Stimulated activated CD8-positive, alpha-beta memory T cell treated with anti-CD3 and anti-CD28 coated beads, Interleukin-4, amount 100 ng/mL, for 24 hours (primary cell): ENCODE results near the gene MDM4.
"Not testable (repeated sequence)": the region's sequence is repeated elsewhere in the genome, so short reads cannot be mapped to it uniquely, and the experiment has no call there.

Experiments
- DNase-seq: peaks from one replicate; pipeline ENCODE4 v3.0.0-alpha.2; 2020; ENCODE audit warnings: low read depth

The MDM4 gene, protein sequence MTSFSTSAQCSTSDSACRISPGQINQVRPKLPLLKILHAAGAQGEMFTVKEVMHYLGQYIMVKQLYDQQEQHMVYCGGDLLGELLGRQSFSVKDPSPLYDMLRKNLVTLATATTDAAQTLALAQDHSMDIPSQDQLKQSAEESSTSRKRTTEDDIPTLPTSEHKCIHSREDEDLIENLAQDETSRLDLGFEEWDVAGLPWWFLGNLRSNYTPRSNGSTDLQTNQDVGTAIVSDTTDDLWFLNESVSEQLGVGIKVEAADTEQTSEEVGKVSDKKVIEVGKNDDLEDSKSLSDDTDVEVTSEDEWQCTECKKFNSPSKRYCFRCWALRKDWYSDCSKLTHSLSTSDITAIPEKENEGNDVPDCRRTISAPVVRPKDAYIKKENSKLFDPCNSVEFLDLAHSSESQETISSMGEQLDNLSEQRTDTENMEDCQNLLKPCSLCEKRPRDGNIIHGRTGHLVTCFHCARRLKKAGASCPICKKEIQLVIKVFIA

GRCh38 chr1:204516180-204516879, at the start of gene MDM4:
Gene MDM4, plus strand, starts transcription at chr1:204516406. Its CDS starts 9,113 bp downstream, at chr1:204525519.
- DNase-seq, result peak; percentile 92

DNA sequence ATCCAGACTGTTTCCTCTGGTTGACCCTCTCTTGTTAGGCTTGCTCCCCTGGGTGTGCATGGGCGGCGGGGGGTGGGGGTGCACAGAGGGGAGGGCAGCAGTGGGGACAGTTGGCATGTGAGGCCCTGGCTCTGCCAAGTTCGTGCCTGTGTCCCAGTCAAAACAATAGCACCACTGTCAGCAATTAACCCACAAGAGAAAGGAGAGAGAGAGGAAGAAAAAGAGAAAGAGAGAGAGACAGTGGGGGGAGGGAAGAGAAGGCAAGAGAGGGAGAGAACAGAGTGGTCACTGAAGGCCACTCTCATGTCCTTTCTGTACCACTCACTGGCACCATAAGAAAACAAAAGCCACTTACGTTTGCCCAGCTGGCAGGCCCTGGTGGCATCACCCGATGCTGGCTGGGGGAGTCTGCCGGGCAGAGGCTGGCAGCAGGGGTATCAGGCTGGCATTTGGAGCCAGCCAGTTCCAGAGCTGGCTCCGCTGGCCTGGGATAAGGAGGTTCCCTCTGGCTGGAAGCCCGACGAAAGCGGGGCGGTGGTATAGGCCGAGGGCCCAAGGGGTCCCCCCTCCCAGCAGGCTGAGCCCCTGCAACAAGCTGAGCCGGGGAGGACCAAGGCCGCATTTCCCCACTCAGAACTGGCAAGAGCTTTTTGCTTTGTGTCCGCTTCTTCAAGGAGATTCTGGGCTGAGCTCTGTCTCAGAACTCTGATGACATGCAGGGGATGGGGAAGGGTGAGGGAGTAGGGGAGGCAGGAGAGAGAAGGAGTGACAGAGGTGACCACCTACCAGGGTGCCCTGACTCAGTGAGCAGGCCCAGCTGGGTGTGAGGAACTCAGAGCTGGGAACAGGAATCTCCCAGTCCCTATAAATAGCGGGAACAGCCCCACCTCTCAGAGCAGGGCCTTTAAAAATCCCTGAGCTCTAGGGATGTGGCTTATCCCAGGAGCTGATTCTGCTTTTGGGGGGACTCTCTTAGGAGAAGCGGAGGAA, 49.5 kb upstream of the MDM4 start:
- DNase-seq, result no peak

DNA sequence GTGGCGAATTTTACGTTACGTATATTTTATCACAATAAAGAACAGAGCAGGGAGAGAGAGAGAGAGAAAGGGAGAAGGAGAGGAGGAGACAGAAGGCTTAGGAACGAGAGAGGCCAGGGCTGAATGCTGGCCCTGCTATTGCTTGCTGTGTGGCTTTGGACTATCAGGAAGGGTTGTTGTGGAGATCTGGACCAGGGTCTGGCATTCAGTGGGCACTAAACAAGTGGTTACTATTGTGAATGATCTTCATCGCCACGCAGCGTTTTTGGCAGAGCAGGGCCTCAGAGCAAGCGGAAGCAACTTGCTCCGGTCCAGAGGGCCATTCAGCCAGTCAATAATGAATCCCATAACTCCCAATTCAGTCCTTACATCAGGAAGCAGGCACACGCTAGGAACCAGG, 48.0 kb upstream of the MDM4 start:
- no peak for DNase-seq

- DNase-seq, result no peak
These were observed 47.4 kb upstream of the MDM4 start for GRCh38 chr1:204468766-204469302.

DNA sequence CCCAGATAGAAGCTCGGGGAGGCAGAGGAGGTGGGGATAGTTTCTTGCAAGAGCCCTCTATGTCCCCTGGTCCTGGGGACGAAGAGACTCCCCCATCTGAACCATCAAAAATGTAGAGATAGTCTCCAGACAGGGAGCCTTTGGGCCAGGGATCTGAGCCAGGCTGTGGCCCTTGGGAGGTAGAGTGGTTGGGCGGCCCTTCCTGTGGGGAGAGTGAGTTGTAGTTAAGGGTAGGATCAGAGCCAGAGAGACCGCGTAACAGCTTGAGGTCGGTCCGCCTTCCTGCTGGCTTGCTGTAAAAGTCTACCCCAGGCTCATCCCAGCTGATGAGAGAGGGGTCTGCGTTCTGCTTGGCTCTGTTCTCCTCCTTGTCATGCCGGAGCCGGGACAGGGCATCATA, 46.9 kb upstream of the MDM4 start:
- DNase-seq, result no peak

DNA sequence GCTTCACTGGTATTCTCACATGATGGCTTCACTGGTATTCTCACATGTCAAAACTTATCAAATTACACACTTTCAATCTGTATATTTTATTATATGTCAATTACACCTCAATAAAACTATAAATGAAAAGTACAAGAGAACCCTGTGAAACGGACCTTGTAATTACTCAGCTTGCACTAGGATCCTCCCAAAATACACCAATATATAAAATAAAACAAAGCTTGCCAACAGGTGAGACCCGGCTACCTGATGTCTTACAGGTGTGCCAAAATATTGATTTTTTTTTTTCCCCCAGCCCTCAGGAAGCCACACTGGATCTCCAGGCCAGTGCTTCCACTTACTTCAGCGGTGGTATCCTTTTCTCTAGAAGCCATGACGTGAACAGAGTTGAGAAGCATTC, 44.5 kb upstream of the MDM4 start:
- DNase-seq, result no peak

- no peak for DNase-seq
These were observed 43.5 kb upstream of the MDM4 start for GRCh38 chr1:204472660-204473059.

GRCh38 chr1:204473400-204473965, 42.7 kb upstream of the MDM4 start:
- no peak for DNase-seq

DNA sequence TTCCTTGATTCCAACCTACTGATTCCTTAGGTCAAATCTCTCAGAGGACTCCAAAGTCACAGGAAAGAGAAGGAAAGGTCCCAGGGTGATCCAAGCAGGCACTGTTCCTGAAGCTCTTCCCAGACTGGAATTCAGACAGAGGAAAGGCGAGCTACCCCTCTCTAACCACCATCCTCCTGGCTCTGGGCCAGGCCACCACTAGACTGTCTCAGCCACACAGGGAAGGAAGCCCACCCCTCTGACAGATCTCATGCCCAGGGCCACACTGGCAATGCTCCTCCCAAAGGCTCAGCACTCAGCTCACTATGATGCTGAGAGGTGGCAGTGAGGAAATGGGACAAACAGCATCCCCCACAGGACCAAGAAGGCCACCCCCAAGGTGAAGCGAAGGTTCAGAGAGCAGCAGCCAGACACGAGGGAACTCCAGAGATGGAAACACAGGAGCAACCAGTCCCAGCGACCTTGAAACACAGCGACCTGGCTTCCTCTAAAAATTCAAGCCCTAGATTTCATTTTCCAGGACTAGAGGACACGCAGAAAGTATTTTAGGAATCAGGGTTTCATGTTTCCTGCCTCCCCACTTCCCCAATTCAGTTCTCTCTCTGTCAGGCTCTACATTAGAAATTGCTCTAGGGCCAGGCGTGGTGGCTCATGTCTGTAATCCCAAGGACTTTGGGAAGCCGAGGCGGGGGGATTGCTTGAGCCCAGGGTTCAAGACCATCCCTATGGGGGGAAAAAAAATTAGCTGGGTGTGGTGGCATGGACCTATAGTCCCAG, 40.4 kb upstream of the MDM4 start:
- no peak for DNase-seq

- no peak for DNase-seq
These were observed 39.6 kb upstream of the MDM4 start for GRCh38 chr1:204476563-204476962.

GRCh38 chr1:204477036-204477740, 39.0 kb upstream of the MDM4 start:
- DNase-seq, result no peak

- no peak for DNase-seq
These were observed 37.9 kb upstream of the MDM4 start for GRCh38 chr1:204478172-204478899.

DNA sequence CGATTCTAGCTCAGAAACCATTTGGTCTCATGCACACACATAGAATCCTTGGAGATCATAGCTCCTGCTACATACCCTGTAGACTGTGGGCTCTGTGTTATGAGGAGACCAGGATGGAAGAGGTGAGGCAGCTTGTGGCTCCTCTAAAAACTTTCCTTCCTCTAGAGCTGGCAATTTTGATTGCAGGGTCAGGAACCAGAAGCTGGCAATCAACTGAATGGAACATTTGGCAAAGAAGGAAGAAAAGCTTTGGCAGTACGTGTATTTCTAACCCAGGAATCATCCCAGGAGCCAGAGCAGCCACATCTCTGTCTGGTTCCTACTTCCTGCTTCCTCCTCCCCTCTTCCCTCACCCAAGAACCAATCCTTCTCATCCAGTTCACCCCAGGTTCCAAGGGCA, 37.3 kb upstream of the MDM4 start:
- no peak for DNase-seq

- DNase-seq, result no peak
These were observed 36.6 kb upstream of the MDM4 start for GRCh38 chr1:204479387-204480136.

DNA sequence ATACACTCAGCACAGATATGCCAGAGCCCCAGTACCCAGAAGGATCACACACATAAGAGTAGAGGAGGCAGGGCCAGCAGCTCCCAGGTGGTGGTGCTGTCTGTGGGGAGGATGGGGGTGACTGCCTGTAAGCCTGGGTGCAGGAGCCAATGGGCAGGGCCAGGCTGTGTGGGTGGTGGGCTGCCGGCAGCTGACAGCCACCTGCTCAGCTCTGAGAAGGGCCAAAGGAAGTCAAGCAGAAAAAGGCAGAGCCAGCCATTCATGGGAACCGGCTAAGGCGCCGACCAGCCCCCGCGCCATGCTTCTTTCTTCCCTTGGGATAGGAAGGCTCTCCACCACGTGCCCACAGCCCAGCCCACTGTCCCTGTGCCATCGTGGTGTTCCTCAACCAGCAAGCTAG, 35.7 kb upstream of the MDM4 start:
- no peak for DNase-seq

GRCh38 chr1:204483791-204484190, 32.4 kb upstream of the MDM4 start:
- no peak for DNase-seq

GRCh38 chr1:204486513-204487255, 29.5 kb upstream of the MDM4 start:
- not testable (repeated sequence) for DNase-seq

DNA sequence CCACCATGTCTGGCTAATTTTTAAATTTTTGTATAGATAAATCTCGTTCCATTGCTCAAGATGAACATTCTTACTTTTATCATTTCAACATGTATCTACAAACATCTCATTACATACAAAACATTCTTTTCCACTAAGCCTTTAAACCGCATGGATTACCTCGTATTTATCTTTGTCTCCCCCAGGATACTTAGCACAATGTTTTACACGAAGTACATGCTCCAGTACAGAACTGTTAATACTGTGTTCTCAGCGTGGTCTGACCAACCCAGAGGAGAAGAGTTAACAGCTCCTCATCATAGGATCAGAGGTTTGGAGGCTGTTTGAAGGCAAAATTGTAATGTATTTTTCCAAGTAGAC, 29.0 kb upstream of the MDM4 start:
- DNase-seq, result no peak
